Keratinocyte (primary cell): ENCODE results near the gene MARCHF10.

Experiments used
- CTCF ChIP-seq, 3 experiments: IDR thresholded peaks in 1 of 3; conservative IDR thresholded peaks in 1 of 3; optimal IDR thresholded peaks in 1 of 3; 2 replicates in 2 of 3; 3 replicates in 1 of 3; pipeline versions ENCODE3 to v1.5.1; 2011; ENCODE audit warnings: low read length in 3 of 3, mild to moderate bottlenecking in 3 of 3, moderate library complexity in 2 of 3, control low read depth in 1 of 3, inconsistent platforms in 1 of 3; ENCODE audit not compliant: insufficient read depth in 2 of 3; ENCODE audit errors: extremely low read depth in 1 of 3
- EZH2 ChIP-seq: IDR thresholded peaks from one replicate; pipeline ENCODE4 v1.6.1; 2012; ENCODE audit warnings: inconsistent platforms, mild to moderate bottlenecking, low read length, moderate library complexity

GRCh38 chr17:62735044-62735651 is 73.0 kb downstream of the MARCHF10 start:
- no peak for TF ChIP-seq CTCF (optimal IDR thresholded peaks at IDR 0.05 in 1 of 3, IDR thresholded peaks at IDR 0.05 in 1 of 3, conservative IDR thresholded peaks at IDR 0.05 in 1 of 3; ENCODE audit: extremely low read depth in 1 of 3, insufficient read depth in 2 of 3, low read length in 3 of 3)
- no peak for TF ChIP-seq EZH2
